ENCODE results near the gene STXBP6.

- no peak for TF ChIP-seq CTCF (IDR thresholded peaks at IDR 0.05; ENCODE audit: low read depth, low read length)
- no peak for TF ChIP-seq POLR2A (IDR thresholded peaks at IDR 0.05; ENCODE audit: extremely low read depth, insufficient read length)
- TF ChIP-seq MAX (IDR thresholded peaks at IDR 0.05; ENCODE audit: low read depth, low read length) = no peak
- no peak for TF ChIP-seq MYC (IDR thresholded peaks at IDR 0.05; ENCODE audit: low read depth, low read length)
Measured at GRCh38 chr14:24808412-24808811, 241.5 kb downstream of the STXBP6 start.

Measured in NB4 (cell line).